OCI-LY7 (cell line): ENCODE measurements around the gene PALLD. TPM values are rescaled to one million over a fixed set of nuclear protein-coding genes. Genes with fewer than 3 reads are reported as not detected.
"Not testable (repeated sequence)": the region's sequence is repeated elsewhere in the genome, so short reads cannot be mapped to it uniquely, and the experiment has no call there.

Experiments used
- Bru-seq: library from RNA; stranded (reverse); fragments of 400-500 nt; gene quantifications from one replicate; lab custom pipeline; 2021; lab: Mats Ljungman, UMichigan
- BruChase-seq, 2 experiments: library from RNA; stranded (reverse); fragments of 400-500 nt; gene quantifications; one replicate each; lab custom pipeline; 2021; lab: Mats Ljungman, UMichigan
- BruUV-seq: library from RNA; stranded (reverse); fragments of 400-500 nt; replicated peaks from 2 replicates; lab custom pipeline; 2021; lab: Mats Ljungman, UMichigan
- CTCF ChIA-PET: fragments of 300-600 bp; sonication (Branson Sonifier 250); formaldehyde crosslinking; loops from one replicate; lab custom pipeline; 2022; ENCODE audit warnings: antibody characterized with exemption; ENCODE audit not compliant: unreplicated experiment; lab: Charles Lee
- POLR2A ChIA-PET: fragments of 300-600 bp; sonication (Branson Sonifier 250); formaldehyde crosslinking; loops from one replicate; lab custom pipeline; 2022; ENCODE audit warnings: antibody characterized with exemption; lab: Charles Lee
- DNase-seq: peaks from one replicate; pipeline ENCODE4 v3.0.0-alpha.2; 2015; ENCODE audit warnings: low spot score
- H2AFZ ChIP-seq: fragments of 200-600 bp; sonication (generic), shearing (Covaris generic); 2 replicates; pipeline ENCODE4 v1.6.1; 2014; ENCODE audit warnings: mild to moderate bottlenecking, antibody characterized with exemption, low read length, moderate library complexity
- H3K27ac ChIP-seq: fragments of 200-600 bp; sonication (generic); 2 replicates; pipeline ENCODE4 v1.5.1; 2014; ENCODE audit warnings: mixed run types, low read depth, mild to moderate bottlenecking, moderate library complexity, low read length, inconsistent platforms; ENCODE audit not compliant: poor library complexity, severe bottlenecking
- H3K36me3 ChIP-seq: fragments of 200-600 bp; sonication (generic); 2 replicates; pipeline ENCODE4 v1.6.1; 2014; ENCODE audit warnings: mild to moderate bottlenecking, antibody characterized with exemption, low read length, moderate library complexity, mixed read lengths; ENCODE audit not compliant: insufficient read depth
- H3K4me1 ChIP-seq: fragments of 200-600 bp; sonication (generic); 2 replicates; pipeline ENCODE4 v1.5.1; 2014; ENCODE audit warnings: mild to moderate bottlenecking, low read length; ENCODE audit not compliant: insufficient read depth, poor library complexity, severe bottlenecking
- H3K4me2 ChIP-seq: fragments of 200-600 bp; sonication (generic); 2 replicates; pipeline ENCODE4 v1.6.1; 2014; ENCODE audit warnings: mild to moderate bottlenecking, low read length
- H3K4me3 ChIP-seq: fragments of 200-600 bp; sonication (generic); 2 replicates; pipeline ENCODE4 v1.5.1; 2014; ENCODE audit warnings: mild to moderate bottlenecking, low read depth, low read length; ENCODE audit not compliant: poor library complexity, severe bottlenecking
- H3K79me2 ChIP-seq: fragments of 200-600 bp; sonication (generic); 2 replicates; pipeline ENCODE4 v1.6.1; 2016; ENCODE audit warnings: low read depth, mild to moderate bottlenecking, low read length, moderate library complexity, mixed read lengths; ENCODE audit not compliant: insufficient read depth
- H3K9me2 ChIP-seq: fragments of 200-600 bp; sonication (generic); 2 replicates; pipeline ENCODE4 v1.6.1; 2016; ENCODE audit warnings: mild to moderate bottlenecking, low read length, mixed read lengths; ENCODE audit not compliant: insufficient read depth
- H3K9me3 ChIP-seq: fragments of 200-600 bp; sonication (generic); 2 replicates; pipeline ENCODE4 v1.6.1; 2014; ENCODE audit warnings: mild to moderate bottlenecking, mixed run types, low read length, mixed read lengths
- H4K20me1 ChIP-seq: fragments of 200-600 bp; sonication (generic); 2 replicates; pipeline ENCODE4 v1.6.1; 2014; ENCODE audit warnings: mild to moderate bottlenecking, antibody characterized with exemption, low read length, moderate library complexity, mixed read lengths; ENCODE audit not compliant: insufficient read depth
- EZH2phosphoT487 ChIP-seq: fragments of 200-600 bp; sonication (generic); IDR thresholded peaks from 2 replicates; pipeline ENCODE4 v1.6.1; 2018; ENCODE audit warnings: low read depth, borderline replicate concordance, mild to moderate bottlenecking, mixed run types, antibody characterized with exemption, low read length, moderate library complexity, mixed read lengths
- intact Hi-C: fragments of 100-400 bp; cut with micrococcal nuclease; formaldehyde crosslinking; loops from one replicate; pipeline ENCODE4 v1.10.0; 2022; ENCODE audit not compliant: unreplicated experiment
- long read RNA-seq: library from polyadenylated mRNA; stranded (forward); transcript quantifications from one replicate; pipeline ENCODE4 v2.0.0, GENCODE V29; 2022
- total RNA-seq, 2 experiments: library from RNA; depleted of rRNA in 1 of 2; stranded (reverse); fragments of >200 nt in 1 of 2; shearing (Covaris generic) in 1 of 2; gene quantifications; 2 replicates each; pipeline ENCODE4 v1.2.3, GENCODE V29; 2014 to 2022
- TF ChIP-seq, protein P1 (sequence below): fragments of 200-600 bp; sonication (generic); conservative IDR thresholded peaks from 2 replicates; pipeline ENCODE4 v1.5.1; 2014; ENCODE audit warnings: mild to moderate bottlenecking, antibody characterized with exemption, low read length, moderate library complexity, mixed read lengths

Gene PALLD
- total RNA-seq (2014; rRNA removed; shearing (Covaris generic)) (0.18 and 0.73 TPM in 2 replicates), total RNA-seq (2022) (2.5 and 2.8 TPM in 2 replicates), Bru-seq, nascent RNA (percentile 24 among the genes with signal in this experiment), BruChase-seq, experiment 1, labeled RNA remaining after a 6-hour chase (percentile 22 among the genes with signal in this experiment), BruChase-seq, experiment 2, labeled RNA remaining after a 2-hour chase (percentile 26 among the genes with signal in this experiment)
- long read RNA-seq, full-length matches to known transcripts = 1 of 5 reads
- long read RNA-seq, partial matches to known transcripts = 0 of 5 reads
- long read RNA-seq, other reads (novel, unspliced or antisense) = 4 of 5 reads

DNA sequence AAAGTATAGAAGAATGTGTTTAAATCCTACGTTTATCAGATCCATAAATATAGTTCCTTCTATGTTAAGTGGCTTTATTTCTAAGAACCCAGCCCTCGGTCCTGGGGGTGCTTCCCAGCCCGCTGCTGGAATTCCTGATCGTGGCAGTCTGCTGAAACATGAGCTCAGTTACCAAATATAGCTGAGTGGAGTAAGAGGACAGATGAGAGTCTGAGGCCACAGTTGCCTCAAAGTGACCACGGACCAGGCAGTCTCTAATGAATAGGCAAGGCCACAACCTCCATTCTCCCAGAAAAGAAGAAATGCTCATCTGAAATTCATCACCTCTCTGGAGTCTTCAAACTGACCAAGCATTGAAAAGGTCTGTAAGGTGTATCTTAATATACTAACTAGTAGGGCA lies at the start of gene PALLD:
Gene PALLD, plus strand, starts transcription at position 219 of the 400 bp plus-strand sequence.
- BruUV-seq = no TSS peak
- Histone ChIP-seq H3K4me1 (no peaks in the 10 kb centered on the region), H3K79me2 (no peaks in the 10 kb centered on the region), H3K36me3 (no peaks in the 10 kb centered on the region), H3K27ac (no peak within 1 kb of the TSS), H3K4me2 (no peak within 1 kb of the TSS), H4K20me1 (no peaks in the 10 kb centered on the region), H3K9me2 (no peaks in the 10 kb centered on the region), H2AFZ (no peak within 1 kb of the TSS), H3K4me3 (no peak within 1 kb of the TSS), H3K9me3 (no peaks in the 10 kb centered on the region)
- POLR2A ChIA-PET = interaction anchor here (1.3 kb wide), 1 partner anchor 10 kb away, joined by 4 read pairs; no protein-coding TSS in a partner anchor
- CTCF ChIA-PET = no interaction called here
- DNase-seq = no peak
- TF ChIP-seq EZH2phosphoT487 = no peak
- TF ChIP-seq, protein P1, sequence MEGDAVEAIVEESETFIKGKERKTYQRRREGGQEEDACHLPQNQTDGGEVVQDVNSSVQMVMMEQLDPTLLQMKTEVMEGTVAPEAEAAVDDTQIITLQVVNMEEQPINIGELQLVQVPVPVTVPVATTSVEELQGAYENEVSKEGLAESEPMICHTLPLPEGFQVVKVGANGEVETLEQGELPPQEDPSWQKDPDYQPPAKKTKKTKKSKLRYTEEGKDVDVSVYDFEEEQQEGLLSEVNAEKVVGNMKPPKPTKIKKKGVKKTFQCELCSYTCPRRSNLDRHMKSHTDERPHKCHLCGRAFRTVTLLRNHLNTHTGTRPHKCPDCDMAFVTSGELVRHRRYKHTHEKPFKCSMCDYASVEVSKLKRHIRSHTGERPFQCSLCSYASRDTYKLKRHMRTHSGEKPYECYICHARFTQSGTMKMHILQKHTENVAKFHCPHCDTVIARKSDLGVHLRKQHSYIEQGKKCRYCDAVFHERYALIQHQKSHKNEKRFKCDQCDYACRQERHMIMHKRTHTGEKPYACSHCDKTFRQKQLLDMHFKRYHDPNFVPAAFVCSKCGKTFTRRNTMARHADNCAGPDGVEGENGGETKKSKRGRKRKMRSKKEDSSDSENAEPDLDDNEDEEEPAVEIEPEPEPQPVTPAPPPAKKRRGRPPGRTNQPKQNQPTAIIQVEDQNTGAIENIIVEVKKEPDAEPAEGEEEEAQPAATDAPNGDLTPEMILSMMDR = no peak
- intact Hi-C loops = no loop called here

GRCh38 chr4:168449063-168449462 lies 47.8 kb upstream of the PALLD start:
- H3K27ac ChIP-seq, CTCF ChIA-PET, intact Hi-C loops, H3K9me2 ChIP-seq, H3K36me3 ChIP-seq, H3K4me1 ChIP-seq, H3K79me2 ChIP-seq, H2AFZ ChIP-seq, H3K4me3 ChIP-seq, H4K20me1 ChIP-seq, POLR2A ChIA-PET, DNase-seq, H3K9me3 ChIP-seq, BruUV-seq, H3K4me2 ChIP-seq: not testable (repeated sequence)

DNA sequence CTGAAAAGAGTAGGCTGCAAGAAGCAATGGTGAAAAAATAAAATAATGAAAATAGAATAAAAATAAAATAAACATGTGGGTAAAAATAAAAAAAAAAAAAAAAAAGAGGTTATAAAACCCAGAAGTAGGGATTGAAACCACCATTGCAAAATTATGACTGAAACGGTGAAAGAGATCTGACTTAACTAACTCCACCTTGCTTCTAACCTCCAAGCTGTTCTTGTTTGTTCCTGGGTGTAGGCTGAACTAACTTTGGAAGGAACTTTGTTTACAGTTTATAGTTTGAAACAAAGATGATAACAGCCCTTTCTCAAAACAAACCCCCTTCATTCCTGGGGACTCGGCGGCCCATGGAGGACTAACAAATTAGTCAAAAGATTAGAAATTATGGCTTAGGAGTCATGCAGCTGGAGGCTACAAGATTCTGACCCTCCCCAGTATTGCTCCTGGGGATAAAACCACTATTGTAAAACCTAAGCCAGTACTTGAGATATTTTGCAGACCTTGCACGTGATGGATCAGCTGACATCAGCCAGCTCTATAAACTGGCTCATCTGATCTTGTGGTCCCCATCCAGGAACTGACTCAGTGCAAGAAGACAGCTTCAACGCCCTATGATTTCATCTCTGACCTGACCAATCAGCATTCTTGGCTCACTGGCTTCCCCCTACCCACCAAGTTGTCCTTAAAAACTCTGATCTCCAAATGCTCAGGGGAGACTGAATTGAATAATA lies 47.0 kb upstream of the PALLD start:
- Histone ChIP-seq H3K79me2 (no peaks in the 10 kb centered on the region), H2AFZ (no peak overlapping the region), H3K4me2 (no peak overlapping the region), H4K20me1 (no peaks in the 10 kb centered on the region), H3K27ac (no peak overlapping the region), H3K9me2 (no peaks in the 10 kb centered on the region; the same call in 1 of the 2 replicates), H3K9me3 (no peaks in the 10 kb centered on the region), H3K4me3 (no peak overlapping the region), H3K36me3 (no peaks in the 10 kb centered on the region), H3K4me1 (no peaks in the 10 kb centered on the region)
- CTCF ChIA-PET = no interaction called here
- DNase-seq = no peak
- intact Hi-C loops = no loop called here
- BruUV-seq = no TSS peak
- POLR2A ChIA-PET = interaction anchor here (0.6 kb wide), 1 partner anchor 45 kb away, joined by 3 read pairs; no protein-coding TSS in a partner anchor
- TF ChIP-seq, protein P1 = no peak
- no peak for TF ChIP-seq EZH2phosphoT487
